ENCODE results near the gene SLC24A3.

SLC24A3 gene

DNA sequence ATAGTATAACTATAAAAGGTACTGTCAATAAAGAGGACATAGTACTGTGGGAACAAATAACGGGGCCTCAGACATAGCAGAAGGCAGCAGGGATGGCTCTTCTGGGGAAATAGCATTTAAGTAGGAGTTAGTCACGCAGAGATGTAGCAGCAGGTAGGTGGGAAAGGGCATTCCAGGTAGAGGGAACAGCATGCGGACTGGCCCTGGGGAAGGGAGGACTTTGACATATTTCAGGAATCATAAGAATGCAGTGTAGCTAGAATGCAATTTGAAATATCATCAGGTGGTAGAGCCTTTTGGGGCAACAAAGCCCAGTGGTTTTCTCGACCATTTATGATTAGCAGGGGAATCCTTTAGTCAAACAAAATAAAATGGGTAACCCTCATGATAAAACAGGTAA is 191.1 kb downstream of the SLC24A3 start:
- no peaks in the 10 kb centered on the region for H3K27me3 ChIP-seq (ENCODE audit: insufficient read depth, low read length)
- peaks cover 4% of the 10 kb centered on the region; the same call in 1 of the 2 replicates for H3K9me3 ChIP-seq (ENCODE audit: insufficient read depth, low read depth, low read length)
- H3K4me3 ChIP-seq (ENCODE audit: low read length) = no peak overlapping the region
- 0 out of 2 replicates have a peak, but pooled peaks cover 8% of the 10 kb centered on the region for H3K4me1 ChIP-seq (ENCODE audit: insufficient read depth, low read length)
- H3K36me3 ChIP-seq (ENCODE audit: insufficient read depth, low read depth, low read length) = no peaks in the 10 kb centered on the region
- no peak overlapping the region for H3K9ac ChIP-seq (ENCODE audit: low read depth, low read length)
- H3K27ac ChIP-seq (ENCODE audit: low read length) = no peak overlapping the region

DNA sequence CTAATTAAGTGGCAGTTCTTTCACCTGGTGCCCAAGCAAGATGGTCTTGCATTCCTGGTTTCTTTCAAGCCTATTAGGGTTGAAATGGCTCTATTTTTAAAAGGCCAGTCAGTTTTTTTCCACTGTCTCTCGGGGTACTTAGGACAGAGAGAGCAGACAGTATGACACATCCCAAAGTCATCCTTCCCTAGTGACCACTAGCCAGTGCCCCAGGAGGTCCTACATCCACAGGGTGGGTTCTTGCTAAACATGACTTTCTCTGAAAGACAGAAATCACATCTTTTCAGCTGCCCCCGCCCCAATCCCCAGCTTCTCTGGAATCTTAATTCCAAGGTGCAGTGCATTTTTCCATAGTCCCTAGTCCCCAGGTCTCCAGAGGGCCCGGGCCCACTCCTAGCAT is 192.4 kb downstream of the SLC24A3 start:
- Histone ChIP-seq H3K9ac (ENCODE audit: low read depth, low read length) (no peak overlapping the region), H3K36me3 (ENCODE audit: insufficient read depth, low read depth, low read length) (no peaks in the 10 kb centered on the region), H3K4me3 (ENCODE audit: low read length) (no peak overlapping the region), H3K4me1 (ENCODE audit: insufficient read depth, low read length) (0 out of 2 replicates have a peak, but pooled peaks cover 8% of the 10 kb centered on the region), H3K27me3 (ENCODE audit: insufficient read depth, low read length) (no peaks in the 10 kb centered on the region), H3K27ac (ENCODE audit: low read length) (no peak overlapping the region), H3K9me3 (ENCODE audit: insufficient read depth, low read depth, low read length) (no peaks in the 10 kb centered on the region)

DNA sequence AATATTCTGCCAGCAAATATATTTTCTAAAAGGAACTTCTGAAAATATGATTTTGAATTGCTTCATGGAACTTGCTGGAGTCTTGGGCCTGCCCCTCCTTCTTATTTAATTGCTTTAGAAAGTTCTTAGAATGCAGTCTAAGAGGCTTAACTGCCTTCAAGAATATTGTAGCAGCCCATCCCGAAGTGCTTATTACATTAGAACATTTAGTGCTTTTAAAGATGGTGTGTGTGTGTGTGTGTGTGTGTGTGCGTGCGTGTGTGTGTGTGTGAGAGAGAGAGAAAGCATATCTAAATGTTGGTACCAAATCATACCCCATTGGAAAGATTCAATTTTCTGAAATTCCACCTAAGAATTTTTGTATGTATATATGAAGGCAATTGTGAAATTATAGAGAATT is 193.5 kb downstream of the SLC24A3 start:
- no peaks in the 10 kb centered on the region for H3K36me3 ChIP-seq (ENCODE audit: insufficient read depth, low read depth, low read length)
- H3K27ac ChIP-seq (ENCODE audit: low read length) = no peak overlapping the region
- H3K4me3 ChIP-seq (ENCODE audit: low read length) = no peak overlapping the region
- no peaks in the 10 kb centered on the region for H3K9me3 ChIP-seq (ENCODE audit: insufficient read depth, low read depth, low read length)
- H3K27me3 ChIP-seq (ENCODE audit: insufficient read depth, low read length) = no peaks in the 10 kb centered on the region
- H3K9ac ChIP-seq (ENCODE audit: low read depth, low read length) = no peak overlapping the region
- 0 out of 2 replicates have a peak, but pooled peaks cover 8% of the 10 kb centered on the region for H3K4me1 ChIP-seq (ENCODE audit: insufficient read depth, low read length)

DNA sequence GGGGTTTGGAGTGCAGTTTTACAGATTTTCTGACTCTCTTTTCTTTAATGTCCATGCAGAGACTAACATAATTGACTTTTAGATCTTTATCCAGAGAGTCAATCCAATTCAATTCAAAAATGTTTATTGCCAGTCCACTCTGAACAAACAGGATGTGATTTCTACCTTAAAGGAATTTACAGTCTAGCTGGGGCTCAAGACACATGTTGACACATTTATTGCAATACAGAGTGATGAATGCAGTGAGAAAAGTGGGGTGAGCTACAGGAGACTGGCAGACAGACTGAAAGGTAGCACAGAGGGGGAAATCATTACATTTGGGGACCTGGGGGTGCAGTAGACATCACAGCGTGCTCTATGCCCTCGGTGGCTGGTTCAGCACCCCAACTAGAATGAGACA is 193.9 kb downstream of the SLC24A3 start:
- Histone ChIP-seq H3K4me3 (ENCODE audit: low read length) (no peak overlapping the region), H3K9me3 (ENCODE audit: insufficient read depth, low read depth, low read length) (no peaks in the 10 kb centered on the region), H3K27ac (ENCODE audit: low read length) (no peak overlapping the region), H3K36me3 (ENCODE audit: insufficient read depth, low read depth, low read length) (no peaks in the 10 kb centered on the region), H3K27me3 (ENCODE audit: insufficient read depth, low read length) (no peaks in the 10 kb centered on the region), H3K9ac (ENCODE audit: low read depth, low read length) (no peak overlapping the region), H3K4me1 (ENCODE audit: insufficient read depth, low read length) (0 out of 2 replicates have a peak, but pooled peaks cover 8% of the 10 kb centered on the region)

DNA sequence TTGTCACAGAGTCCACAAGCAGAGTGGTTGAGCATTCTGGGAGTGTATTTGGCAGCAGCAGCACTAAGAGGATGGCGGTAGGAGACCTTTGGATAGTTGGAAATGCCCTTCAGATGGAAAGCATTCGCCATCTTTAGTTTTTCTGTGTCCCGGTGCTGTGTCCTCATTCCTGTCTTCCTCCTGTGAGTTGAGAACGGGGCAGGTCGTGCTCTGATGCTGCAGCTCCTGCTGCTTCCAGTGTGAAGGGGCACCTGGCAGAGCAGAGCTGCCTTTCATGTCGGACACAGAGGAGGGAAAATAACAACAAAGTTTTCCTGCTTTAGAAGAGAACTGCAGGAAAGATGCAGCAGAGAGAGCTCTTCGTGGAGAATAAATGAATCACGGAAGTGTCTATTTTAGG is 194.8 kb downstream of the SLC24A3 start:
- no peaks in the 10 kb centered on the region for H3K9me3 ChIP-seq (ENCODE audit: insufficient read depth, low read depth, low read length)
- no peaks in the 10 kb centered on the region for H3K27me3 ChIP-seq (ENCODE audit: insufficient read depth, low read length)
- H3K9ac ChIP-seq (ENCODE audit: low read depth, low read length) = no peak overlapping the region
- no peak overlapping the region for H3K4me3 ChIP-seq (ENCODE audit: low read length)
- no peaks in the 10 kb centered on the region for H3K36me3 ChIP-seq (ENCODE audit: insufficient read depth, low read depth, low read length)
- 0 out of 2 replicates have a peak, but pooled peaks cover 8% of the 10 kb centered on the region for H3K4me1 ChIP-seq (ENCODE audit: insufficient read depth, low read length)
- no peak overlapping the region for H3K27ac ChIP-seq (ENCODE audit: low read length)

DNA sequence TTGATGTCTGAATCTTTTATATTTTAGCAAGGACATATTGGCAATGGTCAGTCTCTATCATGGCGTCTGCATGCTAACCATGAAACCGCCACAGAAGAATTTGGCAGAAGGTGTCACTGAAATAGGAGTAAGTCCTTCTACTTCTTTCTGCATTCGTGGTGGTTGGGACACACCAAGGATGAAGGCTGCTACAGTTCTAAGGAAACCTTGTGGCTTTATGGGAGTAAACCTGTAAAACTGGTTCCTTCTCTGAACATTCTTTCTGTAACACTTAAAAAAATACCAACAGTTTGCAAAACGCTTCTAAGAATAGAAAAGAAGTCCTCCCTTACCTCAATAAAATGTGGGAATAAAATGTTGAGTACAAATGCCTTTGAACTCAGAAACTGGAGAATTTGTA is 195.3 kb downstream of the SLC24A3 start:
- Histone ChIP-seq H3K27me3 (ENCODE audit: insufficient read depth, low read length) (no peaks in the 10 kb centered on the region), H3K27ac (ENCODE audit: low read length) (no peak overlapping the region), H3K36me3 (ENCODE audit: insufficient read depth, low read depth, low read length) (no peaks in the 10 kb centered on the region), H3K9ac (ENCODE audit: low read depth, low read length) (no peak overlapping the region), H3K9me3 (ENCODE audit: insufficient read depth, low read depth, low read length) (no peaks in the 10 kb centered on the region), H3K4me3 (ENCODE audit: low read length) (no peak overlapping the region), H3K4me1 (ENCODE audit: insufficient read depth, low read length) (0 out of 2 replicates have a peak, but pooled peaks cover 8% of the 10 kb centered on the region)

DNA sequence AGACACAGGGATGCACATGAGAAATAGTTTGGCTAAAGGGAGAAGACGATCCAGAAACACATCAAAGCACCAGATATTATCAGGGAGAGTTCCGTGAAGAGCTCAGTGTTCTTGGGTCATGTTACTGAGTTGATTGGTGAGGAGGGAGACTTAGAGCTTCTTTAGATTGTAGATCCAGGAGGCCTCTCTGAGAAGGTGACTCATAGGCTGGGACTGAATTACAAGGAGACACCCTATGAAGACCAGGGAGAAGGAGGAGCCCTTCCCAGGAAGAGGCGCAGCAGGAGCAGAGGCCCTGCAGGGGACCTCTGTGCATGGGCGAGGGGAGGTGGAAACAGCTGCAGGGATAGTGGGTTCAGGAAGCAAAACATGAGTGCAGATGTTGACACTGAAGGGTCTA is 196.5 kb downstream of the SLC24A3 start:
- 0 out of 2 replicates have a peak, but pooled peaks cover 4% of the 10 kb centered on the region for H3K4me1 ChIP-seq (ENCODE audit: insufficient read depth, low read length)
- H3K27ac ChIP-seq (ENCODE audit: low read length) = no peak overlapping the region
- H3K9ac ChIP-seq (ENCODE audit: low read depth, low read length) = no peak overlapping the region
- no peaks in the 10 kb centered on the region for H3K27me3 ChIP-seq (ENCODE audit: insufficient read depth, low read length)
- H3K9me3 ChIP-seq (ENCODE audit: insufficient read depth, low read depth, low read length) = no peaks in the 10 kb centered on the region
- H3K36me3 ChIP-seq (ENCODE audit: insufficient read depth, low read depth, low read length) = no peaks in the 10 kb centered on the region
- no peak overlapping the region for H3K4me3 ChIP-seq (ENCODE audit: low read length)

DNA sequence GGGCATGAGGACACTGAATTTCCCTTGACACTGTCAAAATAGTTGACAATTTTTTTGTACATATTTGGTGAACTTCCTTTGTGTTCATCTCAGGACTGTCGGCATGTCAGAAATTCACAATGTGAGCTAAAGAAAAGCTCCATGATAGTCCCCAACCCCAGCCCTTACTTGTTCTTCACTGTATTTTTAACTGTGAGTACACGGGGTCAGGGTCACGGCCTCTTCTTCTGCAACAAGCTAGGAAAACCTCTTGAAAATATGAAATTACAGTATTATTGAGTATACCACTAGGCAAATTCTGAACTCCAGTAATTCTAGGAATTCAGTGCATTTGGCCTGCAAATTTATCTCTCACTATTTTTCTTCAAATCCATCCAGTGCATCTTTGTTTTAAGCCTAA is 199.4 kb downstream of the SLC24A3 start:
- Histone ChIP-seq H3K36me3 (ENCODE audit: insufficient read depth, low read depth, low read length) (no peaks in the 10 kb centered on the region), H3K27ac (ENCODE audit: low read length) (no peak overlapping the region), H3K9ac (ENCODE audit: low read depth, low read length) (no peak overlapping the region), H3K27me3 (ENCODE audit: insufficient read depth, low read length) (no peaks in the 10 kb centered on the region), H3K9me3 (ENCODE audit: insufficient read depth, low read depth, low read length) (no peaks in the 10 kb centered on the region), H3K4me3 (ENCODE audit: low read length) (no peak overlapping the region), H3K4me1 (ENCODE audit: insufficient read depth, low read length) (no peaks in the 10 kb centered on the region)

DNA sequence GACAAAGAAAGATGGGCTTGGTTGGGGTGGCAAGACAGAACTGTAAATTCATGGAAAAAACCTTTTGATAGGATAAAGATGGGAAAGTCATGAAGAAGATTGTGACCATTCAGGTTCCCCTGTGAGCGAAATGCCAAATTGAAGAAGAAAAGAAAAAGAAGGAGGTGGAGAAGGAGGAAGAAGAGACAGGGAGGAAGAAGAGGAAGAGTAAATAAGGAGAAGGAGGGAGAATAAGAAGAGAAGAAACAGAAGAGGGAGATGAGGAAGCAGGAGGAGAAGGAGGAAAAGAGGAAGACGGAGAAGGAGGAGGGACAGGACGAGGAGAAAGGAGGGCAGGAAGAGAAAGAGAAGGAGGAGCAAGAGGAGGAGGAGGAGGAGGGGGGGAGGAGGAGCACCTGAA is 199.8 kb downstream of the SLC24A3 start:
- H3K4me1 ChIP-seq (ENCODE audit: insufficient read depth, low read length) = no peaks in the 10 kb centered on the region
- H3K9ac ChIP-seq (ENCODE audit: low read depth, low read length) = no peak overlapping the region
- no peaks in the 10 kb centered on the region for H3K9me3 ChIP-seq (ENCODE audit: insufficient read depth, low read depth, low read length)
- no peak overlapping the region for H3K27ac ChIP-seq (ENCODE audit: low read length)
- no peaks in the 10 kb centered on the region for H3K36me3 ChIP-seq (ENCODE audit: insufficient read depth, low read depth, low read length)
- H3K27me3 ChIP-seq (ENCODE audit: insufficient read depth, low read length) = no peaks in the 10 kb centered on the region
- no peak overlapping the region for H3K4me3 ChIP-seq (ENCODE audit: low read length)

DNA sequence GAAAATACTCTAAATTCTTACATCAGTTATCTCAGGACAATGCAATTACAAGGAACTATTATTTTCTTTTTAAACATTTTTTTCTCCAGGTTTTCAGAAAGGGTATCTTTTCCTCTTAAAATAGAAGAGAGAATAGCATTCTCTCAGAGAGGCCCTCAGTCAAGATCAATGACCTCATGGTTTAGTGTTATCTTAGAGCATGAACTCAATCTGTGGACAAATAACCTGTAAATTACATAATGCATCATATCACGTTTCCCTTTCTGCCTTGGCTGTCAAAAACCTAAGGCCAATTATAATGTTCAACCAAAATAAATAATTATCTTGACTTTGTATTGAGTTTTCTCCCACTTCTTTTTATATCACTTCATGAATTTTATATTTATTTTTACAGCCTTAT is 202.2 kb downstream of the SLC24A3 start:
- Histone ChIP-seq H3K9me3 (ENCODE audit: insufficient read depth, low read depth, low read length) (no peaks in the 10 kb centered on the region), H3K9ac (ENCODE audit: low read depth, low read length) (no peak overlapping the region), H3K36me3 (ENCODE audit: insufficient read depth, low read depth, low read length) (no peaks in the 10 kb centered on the region), H3K27ac (ENCODE audit: low read length) (no peak overlapping the region), H3K4me1 (ENCODE audit: insufficient read depth, low read length) (no peaks in the 10 kb centered on the region), H3K4me3 (ENCODE audit: low read length) (no peak overlapping the region), H3K27me3 (ENCODE audit: insufficient read depth, low read length) (no peaks in the 10 kb centered on the region)

DNA sequence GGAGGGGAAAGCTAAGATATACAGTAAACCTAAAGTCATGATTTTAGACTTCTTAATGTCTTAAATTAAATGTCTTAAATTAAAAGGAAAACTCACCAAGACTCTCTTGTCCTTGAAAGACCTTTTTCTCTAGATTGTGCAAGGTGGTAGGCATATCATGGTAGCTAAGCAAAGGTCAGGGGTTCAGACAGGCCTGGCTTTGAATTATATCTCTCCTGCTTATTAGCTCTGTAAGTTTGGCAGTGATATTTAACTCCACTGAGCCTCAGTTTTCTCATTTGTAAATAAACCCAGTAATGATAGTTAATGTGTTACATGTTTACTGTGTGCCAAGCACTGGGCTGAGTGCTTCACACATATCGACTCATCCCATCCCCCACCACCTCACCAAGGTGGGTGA is 203.3 kb downstream of the SLC24A3 start:
- H3K9ac ChIP-seq (ENCODE audit: low read depth, low read length) = no peak overlapping the region
- no peak overlapping the region for H3K27ac ChIP-seq (ENCODE audit: low read length)
- no peaks in the 10 kb centered on the region for H3K9me3 ChIP-seq (ENCODE audit: insufficient read depth, low read depth, low read length)
- H3K27me3 ChIP-seq (ENCODE audit: insufficient read depth, low read length) = no peaks in the 10 kb centered on the region
- no peak overlapping the region for H3K4me3 ChIP-seq (ENCODE audit: low read length)
- no peaks in the 10 kb centered on the region for H3K36me3 ChIP-seq (ENCODE audit: insufficient read depth, low read depth, low read length)
- no peaks in the 10 kb centered on the region for H3K4me1 ChIP-seq (ENCODE audit: insufficient read depth, low read length)

DNA sequence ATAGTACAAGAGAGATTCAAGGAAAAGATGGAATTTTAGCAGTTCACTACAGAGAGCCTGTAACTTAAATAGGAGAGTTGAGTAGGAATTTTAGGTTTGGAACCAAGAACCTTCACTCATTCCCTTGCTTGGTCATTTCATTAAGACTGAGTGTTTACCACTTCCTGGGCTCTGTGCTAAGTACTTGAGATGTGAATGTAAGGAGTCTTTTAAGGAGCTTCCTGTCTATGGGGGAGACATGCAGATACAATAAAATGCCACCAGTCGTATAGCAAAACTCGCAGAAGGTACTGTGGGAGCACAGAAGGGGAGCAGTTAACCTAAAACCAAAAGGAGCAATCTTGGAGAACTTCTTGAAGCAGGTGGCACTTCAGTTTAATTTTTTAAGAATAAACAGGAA is 204.2 kb downstream of the SLC24A3 start:
- Histone ChIP-seq H3K9me3 (ENCODE audit: insufficient read depth, low read depth, low read length) (no peaks in the 10 kb centered on the region), H3K27ac (ENCODE audit: low read length) (no peak overlapping the region), H3K4me3 (ENCODE audit: low read length) (no peak overlapping the region), H3K4me1 (ENCODE audit: insufficient read depth, low read length) (no peaks in the 10 kb centered on the region), H3K27me3 (ENCODE audit: insufficient read depth, low read length) (no peaks in the 10 kb centered on the region), H3K36me3 (ENCODE audit: insufficient read depth, low read depth, low read length) (no peaks in the 10 kb centered on the region), H3K9ac (ENCODE audit: low read depth, low read length) (no peak overlapping the region)

DNA sequence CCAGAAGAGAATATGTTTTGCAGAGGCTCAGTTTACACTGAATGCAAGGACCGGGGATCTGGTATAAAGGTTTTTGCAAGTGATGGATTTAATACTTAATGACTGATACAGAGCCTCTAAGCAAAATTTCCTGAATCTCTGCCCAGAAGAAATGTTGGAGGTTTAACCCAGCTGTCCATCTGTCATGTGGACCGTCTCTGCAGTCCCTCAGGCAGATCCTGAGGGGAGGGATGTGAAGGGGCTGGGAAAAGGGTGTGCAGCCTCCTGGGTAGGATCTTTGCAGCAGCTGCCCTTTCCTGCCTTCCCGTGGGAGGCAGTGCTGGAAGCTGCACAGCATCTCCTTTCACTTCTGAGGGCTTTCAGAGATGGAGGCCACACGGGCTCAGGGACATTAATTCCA is 207.0 kb downstream of the SLC24A3 start:
- Histone ChIP-seq H3K4me3 (ENCODE audit: low read length) (no peak overlapping the region), H3K9me3 (ENCODE audit: insufficient read depth, low read depth, low read length) (no peaks in the 10 kb centered on the region), H3K36me3 (ENCODE audit: insufficient read depth, low read depth, low read length) (no peaks in the 10 kb centered on the region), H3K9ac (ENCODE audit: low read depth, low read length) (no peak overlapping the region), H3K27me3 (ENCODE audit: insufficient read depth, low read length) (no peaks in the 10 kb centered on the region), H3K4me1 (ENCODE audit: insufficient read depth, low read length) (peaks cover 19% of the 10 kb centered on the region; the same call in 1 of the 2 replicates), H3K27ac (ENCODE audit: low read length) (no peak overlapping the region)

Data from iPS-20b (cell line).